ENCODE measurements around the gene SMARCC1.

DNA sequence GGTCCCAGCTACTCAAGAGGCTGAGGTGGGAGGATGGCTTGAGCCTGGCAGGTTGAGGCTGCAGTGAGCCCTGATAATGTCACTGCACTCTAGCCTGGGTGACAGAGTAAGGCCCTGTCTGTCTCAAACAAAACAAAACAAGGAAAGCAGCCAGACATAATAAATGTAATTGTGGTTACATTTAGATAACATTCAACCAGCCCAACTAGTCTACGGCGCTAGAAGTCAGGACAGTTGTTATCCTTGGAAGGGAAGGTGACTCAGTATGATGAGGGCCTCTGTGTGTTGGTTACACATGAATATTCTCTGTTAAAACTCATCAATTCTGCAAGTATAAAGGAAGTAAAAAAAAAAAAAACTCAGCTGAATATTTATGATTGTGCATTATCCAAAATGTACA, 176.0 kb downstream of the SMARCC1 start:
- no peak for TF ChIP-seq SP1 (CRISPR knock-in tag; conservative IDR thresholded peaks at IDR 0.05)
- TF ChIP-seq, protein P1, sequence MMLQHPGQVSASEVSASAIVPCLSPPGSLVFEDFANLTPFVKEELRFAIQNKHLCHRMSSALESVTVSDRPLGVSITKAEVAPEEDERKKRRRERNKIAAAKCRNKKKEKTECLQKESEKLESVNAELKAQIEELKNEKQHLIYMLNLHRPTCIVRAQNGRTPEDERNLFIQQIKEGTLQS (CRISPR knock-in tag; conservative IDR thresholded peaks at IDR 0.05) = no peak
- TF ChIP-seq, protein P2, sequence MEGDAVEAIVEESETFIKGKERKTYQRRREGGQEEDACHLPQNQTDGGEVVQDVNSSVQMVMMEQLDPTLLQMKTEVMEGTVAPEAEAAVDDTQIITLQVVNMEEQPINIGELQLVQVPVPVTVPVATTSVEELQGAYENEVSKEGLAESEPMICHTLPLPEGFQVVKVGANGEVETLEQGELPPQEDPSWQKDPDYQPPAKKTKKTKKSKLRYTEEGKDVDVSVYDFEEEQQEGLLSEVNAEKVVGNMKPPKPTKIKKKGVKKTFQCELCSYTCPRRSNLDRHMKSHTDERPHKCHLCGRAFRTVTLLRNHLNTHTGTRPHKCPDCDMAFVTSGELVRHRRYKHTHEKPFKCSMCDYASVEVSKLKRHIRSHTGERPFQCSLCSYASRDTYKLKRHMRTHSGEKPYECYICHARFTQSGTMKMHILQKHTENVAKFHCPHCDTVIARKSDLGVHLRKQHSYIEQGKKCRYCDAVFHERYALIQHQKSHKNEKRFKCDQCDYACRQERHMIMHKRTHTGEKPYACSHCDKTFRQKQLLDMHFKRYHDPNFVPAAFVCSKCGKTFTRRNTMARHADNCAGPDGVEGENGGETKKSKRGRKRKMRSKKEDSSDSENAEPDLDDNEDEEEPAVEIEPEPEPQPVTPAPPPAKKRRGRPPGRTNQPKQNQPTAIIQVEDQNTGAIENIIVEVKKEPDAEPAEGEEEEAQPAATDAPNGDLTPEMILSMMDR (IDR thresholded peaks at IDR 0.05) = no peak
- TF ChIP-seq, protein P3, sequence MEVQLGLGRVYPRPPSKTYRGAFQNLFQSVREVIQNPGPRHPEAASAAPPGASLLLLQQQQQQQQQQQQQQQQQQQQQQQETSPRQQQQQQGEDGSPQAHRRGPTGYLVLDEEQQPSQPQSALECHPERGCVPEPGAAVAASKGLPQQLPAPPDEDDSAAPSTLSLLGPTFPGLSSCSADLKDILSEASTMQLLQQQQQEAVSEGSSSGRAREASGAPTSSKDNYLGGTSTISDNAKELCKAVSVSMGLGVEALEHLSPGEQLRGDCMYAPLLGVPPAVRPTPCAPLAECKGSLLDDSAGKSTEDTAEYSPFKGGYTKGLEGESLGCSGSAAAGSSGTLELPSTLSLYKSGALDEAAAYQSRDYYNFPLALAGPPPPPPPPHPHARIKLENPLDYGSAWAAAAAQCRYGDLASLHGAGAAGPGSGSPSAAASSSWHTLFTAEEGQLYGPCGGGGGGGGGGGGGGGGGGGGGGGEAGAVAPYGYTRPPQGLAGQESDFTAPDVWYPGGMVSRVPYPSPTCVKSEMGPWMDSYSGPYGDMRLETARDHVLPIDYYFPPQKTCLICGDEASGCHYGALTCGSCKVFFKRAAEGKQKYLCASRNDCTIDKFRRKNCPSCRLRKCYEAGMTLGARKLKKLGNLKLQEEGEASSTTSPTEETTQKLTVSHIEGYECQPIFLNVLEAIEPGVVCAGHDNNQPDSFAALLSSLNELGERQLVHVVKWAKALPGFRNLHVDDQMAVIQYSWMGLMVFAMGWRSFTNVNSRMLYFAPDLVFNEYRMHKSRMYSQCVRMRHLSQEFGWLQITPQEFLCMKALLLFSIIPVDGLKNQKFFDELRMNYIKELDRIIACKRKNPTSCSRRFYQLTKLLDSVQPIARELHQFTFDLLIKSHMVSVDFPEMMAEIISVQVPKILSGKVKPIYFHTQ (CRISPR knock-in tag; IDR thresholded peaks at IDR 0.05) = no peak
- no peak for TF ChIP-seq CREM (CRISPR knock-in tag; IDR thresholded peaks at IDR 0.05)
- no peak for TF ChIP-seq ZNF396 (CRISPR knock-in tag; IDR thresholded peaks at IDR 0.05; ENCODE audit: borderline replicate concordance)
- no peak for TF ChIP-seq ETV6 (CRISPR knock-in tag; IDR thresholded peaks at IDR 0.05)
- TF ChIP-seq ZNF121 (CRISPR knock-in tag; IDR thresholded peaks at IDR 0.05) = no peak
- TF ChIP-seq, protein P4, sequence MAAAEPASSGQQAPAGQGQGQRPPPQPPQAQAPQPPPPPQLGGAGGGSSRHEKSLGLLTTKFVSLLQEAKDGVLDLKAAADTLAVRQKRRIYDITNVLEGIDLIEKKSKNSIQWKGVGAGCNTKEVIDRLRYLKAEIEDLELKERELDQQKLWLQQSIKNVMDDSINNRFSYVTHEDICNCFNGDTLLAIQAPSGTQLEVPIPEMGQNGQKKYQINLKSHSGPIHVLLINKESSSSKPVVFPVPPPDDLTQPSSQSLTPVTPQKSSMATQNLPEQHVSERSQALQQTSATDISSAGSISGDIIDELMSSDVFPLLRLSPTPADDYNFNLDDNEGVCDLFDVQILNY (CRISPR knock-in tag; IDR thresholded peaks at IDR 0.05) = no peak
